Keratinocyte (primary cell): ENCODE results near the gene ZNF784. TPM values are rescaled to one million over a fixed set of nuclear protein-coding genes. Genes with fewer than 3 reads are reported as not detected.

Experiments used
- DNase-seq: peaks from one replicate; pipeline ENCODE4 v3.0.0-alpha.2; 2011; ENCODE audit warnings: low read depth, missing footprints, low spot score
- FAIRE-seq: peaks from 2 replicates; lab custom pipeline; 2011; peaks lifted over from hg19 to GRCh38; lab: Jason Lieb, UNC
- H2AFZ ChIP-seq: 2 replicates; pipeline ENCODE4 v1.6.0; 2012; ENCODE audit warnings: low read length, control low read depth, inconsistent platforms; ENCODE audit not compliant: control insufficient read depth
- H3K27ac ChIP-seq: 2 replicates; pipeline ENCODE4 v1.5.1; 2011; ENCODE audit warnings: low read length; ENCODE audit not compliant: control insufficient read depth, insufficient read depth
- H3K27me3 ChIP-seq: 3 replicates; pipeline ENCODE4 v1.6.0; 2011; ENCODE audit warnings: low read length; ENCODE audit not compliant: control insufficient read depth, insufficient read depth; ENCODE audit errors: extremely low read depth
- H3K36me3 ChIP-seq, 2 experiments: 2 replicates in 1 of 2; 3 replicates in 1 of 2; pipeline ENCODE4 v1.5.1; 2011; ENCODE audit warnings: low read length in 2 of 2, mild to moderate bottlenecking in 1 of 2; ENCODE audit not compliant: control insufficient read depth in 2 of 2, insufficient read depth in 2 of 2; ENCODE audit errors: extremely low read depth in 1 of 2
- H3K4me1 ChIP-seq: 3 replicates; pipeline ENCODE4 v1.5.1; 2011; ENCODE audit warnings: low read length; ENCODE audit not compliant: control insufficient read depth, insufficient read depth; ENCODE audit errors: extremely low read depth
- H3K4me2 ChIP-seq: 3 replicates; pipeline ENCODE4 v1.6.0; 2011; ENCODE audit warnings: low read depth, low read length; ENCODE audit not compliant: control insufficient read depth, insufficient read depth; ENCODE audit errors: extremely low read depth
- H3K4me3 ChIP-seq, 3 experiments: fragments of 200-600 bp in 1 of 3; sonication (generic) in 1 of 3; 2 replicates in 2 of 3; 3 replicates in 1 of 3; pipeline ENCODE4 v1.5.1; 2011 to 2016; ENCODE audit warnings: low read length in 3 of 3, mild to moderate bottlenecking in 3 of 3, control low read depth in 2 of 3, inconsistent platforms in 1 of 3, low read depth in 1 of 3, mixed read lengths in 1 of 3, mixed run types in 1 of 3, moderate library complexity in 1 of 3; ENCODE audit not compliant: control insufficient read depth in 2 of 3, insufficient read depth in 2 of 3; ENCODE audit errors: extremely low read depth in 1 of 3
- H3K79me2 ChIP-seq: 2 replicates; pipeline ENCODE4 v1.6.0; 2012; ENCODE audit warnings: low read length; ENCODE audit not compliant: control insufficient read depth, insufficient read depth
- H3K9ac ChIP-seq: 3 replicates; pipeline ENCODE4 v1.6.0; 2011; ENCODE audit warnings: low read length; ENCODE audit not compliant: control insufficient read depth, insufficient read depth; ENCODE audit errors: extremely low read depth
- H3K9me1 ChIP-seq: 3 replicates; pipeline ENCODE4 v1.6.0; 2011; ENCODE audit warnings: low read length; ENCODE audit not compliant: control insufficient read depth, insufficient read depth; ENCODE audit errors: extremely low read depth
- H3K9me3 ChIP-seq: 2 replicates; pipeline ENCODE4 v1.5.1; 2012; ENCODE audit warnings: low read depth, low read length; ENCODE audit not compliant: control insufficient read depth
- H4K20me1 ChIP-seq: 3 replicates; pipeline ENCODE4 v1.6.0; 2011; ENCODE audit warnings: low read length; ENCODE audit not compliant: control insufficient read depth, insufficient read depth; ENCODE audit errors: extremely low read depth
- EZH2 ChIP-seq: IDR thresholded peaks from one replicate; pipeline ENCODE4 v1.6.1; 2012; ENCODE audit warnings: inconsistent platforms, mild to moderate bottlenecking, low read length, moderate library complexity
- dilution Hi-C: fragments of 300-500 bp; cut with MboI; formaldehyde crosslinking; loops from one replicate; pipeline ENCODE4 v1.7.0; 2020; ENCODE audit warnings: low sequenced_read_pairs; ENCODE audit not compliant: extremely low pct_ligation_motif_present
- polyA plus RNA-seq, 5 experiments: library from polyadenylated mRNA; depleted of rRNA in 3 of 5; stranded (reverse) in 3 of 5; stranded (forward) in 1 of 5; unstranded in 1 of 5; fragments of >200 nt; gene quantifications; 1 replicate in 1 of 5; 2 replicates in 3 of 5; 3 replicates in 1 of 5; pipeline versions ENCODE4 v1.2.1 to v1.2.3, GENCODE V29; 2011 to 2012; ENCODE audit warnings: missing spikeins in 2 of 5, low read depth in 1 of 5, low replicate concordance in 1 of 5
- TF ChIP-seq, protein P1 (sequence below), 3 experiments: IDR thresholded peaks in 1 of 3; conservative IDR thresholded peaks in 1 of 3; optimal IDR thresholded peaks in 1 of 3; 2 replicates in 2 of 3; 3 replicates in 1 of 3; pipeline versions ENCODE3 to v1.5.1; 2011; ENCODE audit warnings: low read length in 3 of 3, mild to moderate bottlenecking in 3 of 3, moderate library complexity in 2 of 3, control low read depth in 1 of 3, inconsistent platforms in 1 of 3; ENCODE audit not compliant: insufficient read depth in 2 of 3; ENCODE audit errors: extremely low read depth in 1 of 3

The ZNF784 gene
- polyA plus RNA-seq, 1 donor (not counting 4 experiments of a cell fraction or from before 2014, with no cell fraction given) = 2.1 TPM

DNA sequence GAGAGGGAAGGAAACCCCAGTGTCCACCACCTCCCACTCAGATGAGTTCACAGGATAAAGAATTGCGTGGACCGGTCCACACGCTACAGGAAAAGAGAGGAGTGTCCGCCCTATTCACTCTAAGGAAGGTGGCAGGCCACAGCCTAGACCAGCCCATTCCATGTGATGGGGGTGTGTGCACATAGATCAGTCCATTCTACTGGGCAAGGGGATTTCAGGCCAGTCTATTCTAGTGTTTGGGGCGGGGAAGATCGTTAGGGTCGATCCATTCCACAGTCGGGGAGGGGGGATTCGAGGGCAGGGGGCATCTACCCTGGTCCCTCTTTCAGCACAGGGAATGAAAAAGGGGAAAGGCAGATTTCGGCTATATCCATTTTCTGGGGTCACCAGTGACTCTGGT lies 32.8 kb downstream of the ZNF784 start:
- Histone ChIP-seq H3K27me3 (no peaks in the 10 kb centered on the region), H3K4me1 (peaks cover 9% of the 10 kb centered on the region), H3K36me3 (peaks cover 0 to 13% of the 10 kb centered on the region in 2 experiments), H3K9ac (no peak overlapping the region), H3K4me2 (no peak overlapping the region), H3K9me3 (no peaks in the 10 kb centered on the region), H3K4me3 (no peak overlapping the region), H3K79me2 (no peaks in the 10 kb centered on the region), H3K9me1 (no peaks in the 10 kb centered on the region), H4K20me1 (no peaks in the 10 kb centered on the region), H2AFZ (no peak overlapping the region), H3K27ac (no peak overlapping the region)
- no peak for DNase-seq
- no peak for FAIRE-seq
- dilution Hi-C loops = no loop called here
- TF ChIP-seq EZH2 = no peak
- TF ChIP-seq, protein P1, sequence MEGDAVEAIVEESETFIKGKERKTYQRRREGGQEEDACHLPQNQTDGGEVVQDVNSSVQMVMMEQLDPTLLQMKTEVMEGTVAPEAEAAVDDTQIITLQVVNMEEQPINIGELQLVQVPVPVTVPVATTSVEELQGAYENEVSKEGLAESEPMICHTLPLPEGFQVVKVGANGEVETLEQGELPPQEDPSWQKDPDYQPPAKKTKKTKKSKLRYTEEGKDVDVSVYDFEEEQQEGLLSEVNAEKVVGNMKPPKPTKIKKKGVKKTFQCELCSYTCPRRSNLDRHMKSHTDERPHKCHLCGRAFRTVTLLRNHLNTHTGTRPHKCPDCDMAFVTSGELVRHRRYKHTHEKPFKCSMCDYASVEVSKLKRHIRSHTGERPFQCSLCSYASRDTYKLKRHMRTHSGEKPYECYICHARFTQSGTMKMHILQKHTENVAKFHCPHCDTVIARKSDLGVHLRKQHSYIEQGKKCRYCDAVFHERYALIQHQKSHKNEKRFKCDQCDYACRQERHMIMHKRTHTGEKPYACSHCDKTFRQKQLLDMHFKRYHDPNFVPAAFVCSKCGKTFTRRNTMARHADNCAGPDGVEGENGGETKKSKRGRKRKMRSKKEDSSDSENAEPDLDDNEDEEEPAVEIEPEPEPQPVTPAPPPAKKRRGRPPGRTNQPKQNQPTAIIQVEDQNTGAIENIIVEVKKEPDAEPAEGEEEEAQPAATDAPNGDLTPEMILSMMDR (optimal IDR thresholded peaks at IDR 0.05 in 1 of 3, IDR thresholded peaks at IDR 0.05 in 1 of 3, conservative IDR thresholded peaks at IDR 0.05 in 1 of 3; ENCODE audit: extremely low read depth in 1 of 3, insufficient read depth in 2 of 3, low read length in 3 of 3) = no peak

GRCh38 chr19:55590617-55591016 lies 33.7 kb downstream of the ZNF784 start:
- no peak overlapping the region for H2AFZ ChIP-seq
- no peak overlapping the region for H3K4me3 ChIP-seq
- no peaks in the 10 kb centered on the region for H3K9me1 ChIP-seq
- H3K4me1 ChIP-seq = peaks cover 14% of the 10 kb centered on the region
- H3K4me2 ChIP-seq = no peak overlapping the region
- H4K20me1 ChIP-seq = no peaks in the 10 kb centered on the region
- H3K9me3 ChIP-seq = no peaks in the 10 kb centered on the region
- FAIRE-seq (no peak), DNase-seq (no peak)
- TF ChIP-seq EZH2 = no peak
- TF ChIP-seq, protein P1 (optimal IDR thresholded peaks at IDR 0.05 in 1 of 3, IDR thresholded peaks at IDR 0.05 in 1 of 3, conservative IDR thresholded peaks at IDR 0.05 in 1 of 3; ENCODE audit: extremely low read depth in 1 of 3, insufficient read depth in 2 of 3, low read length in 3 of 3) = no peak
- H3K27me3 ChIP-seq = no peaks in the 10 kb centered on the region
- no peak overlapping the region for H3K9ac ChIP-seq
- dilution Hi-C loops = no loop called here
- no peak overlapping the region for H3K27ac ChIP-seq
- peaks cover 0 to 7% of the 10 kb centered on the region in 2 experiments for H3K36me3 ChIP-seq
- H3K79me2 ChIP-seq = no peaks in the 10 kb centered on the region
